Uterus (tissue), 2 donors: ENCODE measurements around the gene CRISPLD2.
"Not testable (repeated sequence)": the region's sequence is repeated elsewhere in the genome, so short reads cannot be mapped to it uniquely, and the experiment has no call there.

Source experiments
- CTCF ChIP-seq, 4 experiments: fragments of 200-600 bp in 2 of 4; fragments of 450-650 bp in 2 of 4; sonication (generic) in 2 of 4; IDR thresholded peaks; one replicate each; pipeline ENCODE4 v1.5.1; 2016 to 2019; ENCODE audit warnings: antibody characterized with exemption in 4 of 4, mild to moderate bottlenecking in 2 of 4, moderate library complexity in 1 of 4
- POLR2A ChIP-seq, 2 donors: fragments of 450-650 bp; IDR thresholded peaks; one replicate each; pipeline ENCODE4 v1.6.1; 2016; ENCODE audit warnings: antibody characterized with exemption in 2 of 2, mild to moderate bottlenecking in 1 of 2, moderate library complexity in 1 of 2

- TF ChIP-seq CTCF, POLR2A (IDR thresholded peaks at IDR 0.05): not testable (repeated sequence)
Measured at GRCh38 chr16:84872971-84873370, 53.2 kb downstream of the CRISPLD2 start.
